ENCODE data around the gene PDP2. TPM values are rescaled to one million over a fixed set of nuclear protein-coding genes. Genes with fewer than 3 reads are reported as not detected.

The PDP2 gene
- total and polyA plus RNA-seq, 2 donors (not counting 3 experiments of a cell fraction or from before 2014, with no cell fraction given), result 4.4 to 9.3 TPM

DNA sequence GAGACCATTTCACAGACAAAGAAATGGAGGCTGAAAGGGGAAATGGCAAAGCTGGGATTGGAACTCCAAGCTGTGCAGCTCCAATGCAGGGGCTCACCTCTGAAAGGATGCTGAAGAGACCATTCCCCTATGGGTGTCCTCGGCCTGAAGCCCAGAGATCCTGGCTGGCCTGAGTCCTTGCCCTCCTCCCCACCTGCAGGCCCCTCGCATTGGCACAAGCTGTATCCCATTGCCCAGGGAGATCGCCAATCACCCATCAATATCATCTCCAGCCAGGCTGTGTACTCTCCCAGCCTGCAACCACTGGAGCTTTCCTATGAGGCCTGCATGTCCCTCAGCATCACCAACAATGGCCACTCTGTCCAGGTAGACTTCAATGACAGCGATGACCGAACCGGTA, 33.5 kb upstream of the PDP2 start:
- BruUV-seq (replicated peaks), result no TSS peak
- Histone ChIP-seq H3K9me1 (replicated peaks; ENCODE audit: control insufficient read depth, extremely low read depth, insufficient read depth, low read length) (no peaks in the 10 kb centered on the region), H3K4me2 (ENCODE audit: insufficient read depth, low read length) (no peak overlapping the region), H3K4me3 (replicated peaks in 1 of 3; ENCODE audit: insufficient read depth in 1 of 3, low read depth in 1 of 3, low read length in 3 of 3) (no peak overlapping the region), H3K27me3 (ENCODE audit: control insufficient read depth in 2 of 2, insufficient read depth in 2 of 2, low read length in 2 of 2) (peaks cover 47 to 50% of the 10 kb centered on the region in 2 experiments), H2AFZ (ENCODE audit: low read depth, low read length) (no peak overlapping the region), H3K27ac (ENCODE audit: insufficient read depth, low read depth, low read length) (no peak overlapping the region), H3K79me2 (ENCODE audit: control insufficient read depth, insufficient read depth, low read length) (no peaks in the 10 kb centered on the region), H3K36me3 (ENCODE audit: control insufficient read depth in 2 of 2, extremely low read depth in 1 of 2, insufficient read depth in 2 of 2, low read length in 2 of 2) (no peaks in the 10 kb centered on the region), H3K9me3 (replicated peaks; ENCODE audit: control insufficient read depth, insufficient read depth, low read length) (no peaks in the 10 kb centered on the region), H3K9ac (replicated peaks; ENCODE audit: extremely low read depth, insufficient read depth, low read length) (no peak overlapping the region), H4K20me1 (replicated peaks; ENCODE audit: control insufficient read depth, extremely low read depth, insufficient read depth, low read length) (no peaks in the 10 kb centered on the region), H3K4me1 (ENCODE audit: control insufficient read depth, extremely low read depth, insufficient read depth, low read length) (peaks cover 2% of the 10 kb centered on the region)
- FAIRE-seq (no peak), DNase-seq (ENCODE audit: low read depth, low spot score) (no peak)
- intact Hi-C loops (cut with micrococcal nuclease), result no loop called here
- dilution Hi-C loops (cut with MboI; ENCODE audit: extremely low pct_ligation_motif_present, low sequenced_read_pairs), result no loop called here
- ChIA-PET POLR2A (no interaction called here), CTCF (interaction anchor here (0.8 to 3.6 kb wide), 5 partner anchors 10 to 26 kb away, joined by 3 to 18 read pairs (median 8); partner anchors contain the start of gene NAE1)
- TF ChIP-seq FOS (IDR thresholded peaks at IDR 0.05; ENCODE audit: borderline replicate concordance, insufficient read depth, low read length), result no peak
- TF ChIP-seq JUN (IDR thresholded peaks at IDR 0.05; ENCODE audit: borderline replicate concordance, insufficient read depth, insufficient read length, low read depth), result no peak
- TF ChIP-seq EZH2 (IDR thresholded peaks at IDR 0.05; ENCODE audit: borderline replicate concordance, low read depth, low read length, severe bottlenecking), result no peak
- TF ChIP-seq MYC (IDR thresholded peaks at IDR 0.05; ENCODE audit: low read depth, low read length), result no peak
- no peak for TF ChIP-seq POLR2A (IDR thresholded peaks at IDR 0.05; ENCODE audit: low read depth, low read length)
- TF ChIP-seq, protein P1, sequence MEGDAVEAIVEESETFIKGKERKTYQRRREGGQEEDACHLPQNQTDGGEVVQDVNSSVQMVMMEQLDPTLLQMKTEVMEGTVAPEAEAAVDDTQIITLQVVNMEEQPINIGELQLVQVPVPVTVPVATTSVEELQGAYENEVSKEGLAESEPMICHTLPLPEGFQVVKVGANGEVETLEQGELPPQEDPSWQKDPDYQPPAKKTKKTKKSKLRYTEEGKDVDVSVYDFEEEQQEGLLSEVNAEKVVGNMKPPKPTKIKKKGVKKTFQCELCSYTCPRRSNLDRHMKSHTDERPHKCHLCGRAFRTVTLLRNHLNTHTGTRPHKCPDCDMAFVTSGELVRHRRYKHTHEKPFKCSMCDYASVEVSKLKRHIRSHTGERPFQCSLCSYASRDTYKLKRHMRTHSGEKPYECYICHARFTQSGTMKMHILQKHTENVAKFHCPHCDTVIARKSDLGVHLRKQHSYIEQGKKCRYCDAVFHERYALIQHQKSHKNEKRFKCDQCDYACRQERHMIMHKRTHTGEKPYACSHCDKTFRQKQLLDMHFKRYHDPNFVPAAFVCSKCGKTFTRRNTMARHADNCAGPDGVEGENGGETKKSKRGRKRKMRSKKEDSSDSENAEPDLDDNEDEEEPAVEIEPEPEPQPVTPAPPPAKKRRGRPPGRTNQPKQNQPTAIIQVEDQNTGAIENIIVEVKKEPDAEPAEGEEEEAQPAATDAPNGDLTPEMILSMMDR (IDR thresholded peaks at IDR 0.05; ENCODE audit: extremely low read depth in 1 of 2, insufficient read depth in 1 of 2, low read depth in 1 of 2, low read length in 2 of 2), result no peak
- TF ChIP-seq POLR2AphosphoS5 (IDR thresholded peaks at IDR 0.05; ENCODE audit: insufficient read depth, low read depth, low read length), result no peak
- TF ChIP-seq GATA2 (IDR thresholded peaks at IDR 0.05; ENCODE audit: insufficient read depth, insufficient read length, low read depth, low read length), result no peak
- TF ChIP-seq, protein P2, sequence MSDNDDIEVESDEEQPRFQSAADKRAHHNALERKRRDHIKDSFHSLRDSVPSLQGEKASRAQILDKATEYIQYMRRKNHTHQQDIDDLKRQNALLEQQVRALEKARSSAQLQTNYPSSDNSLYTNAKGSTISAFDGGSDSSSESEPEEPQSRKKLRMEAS (IDR thresholded peaks at IDR 0.05; ENCODE audit: insufficient read depth, insufficient read length), result no peak
